ENCODE data around the gene ARHGEF10L.

ARHGEF10L gene

GRCh38 chr1:17684810-17685209 is 145.3 kb downstream of the ARHGEF10L start:
- DNase-seq, result no peak

GRCh38 chr1:17686258-17686657 is 146.8 kb downstream of the ARHGEF10L start:
- no peak for DNase-seq

- DNase-seq, result no peak
Measured at GRCh38 chr1:17687145-17687544, 147.6 kb downstream of the ARHGEF10L start.

- DNase-seq, result no peak
Measured at GRCh38 chr1:17688217-17688810, 148.8 kb downstream of the ARHGEF10L start.

GRCh38 chr1:17689011-17689410 is 149.5 kb downstream of the ARHGEF10L start:
- DNase-seq, result no peak

- no peak for DNase-seq
Measured at GRCh38 chr1:17690906-17691634, 151.6 kb downstream of the ARHGEF10L start.

- DNase-seq, result no peak
Measured at GRCh38 chr1:17692645-17693044, 153.1 kb downstream of the ARHGEF10L start.

GRCh38 chr1:17696417-17697301 is 157.2 kb downstream of the ARHGEF10L start:
- DNase-seq, result no peak

- DNase-seq, result no peak
Measured at GRCh38 chr1:17697458-17697857, 158.0 kb downstream of the ARHGEF10L start.

GRCh38 chr1:17699581-17699980 is 160.1 kb downstream of the ARHGEF10L start:
- DNase-seq, result no peak

GRCh38 chr1:17700945-17701810 is 161.7 kb downstream of the ARHGEF10L start:
- DNase-seq, result no peak

GRCh38 chr1:17704176-17704575 is 164.7 kb downstream of the ARHGEF10L start:
- no peak for DNase-seq

GRCh38 chr1:17706445-17706844 is 166.9 kb downstream of the ARHGEF10L start:
- no peak for DNase-seq

GRCh38 chr1:17709981-17710380 is 170.5 kb downstream of the ARHGEF10L start:
- no peak for DNase-seq

- DNase-seq, result no peak
Measured at GRCh38 chr1:17710889-17711576, 171.5 kb downstream of the ARHGEF10L start.

GRCh38 chr1:17711577-17711910 is 172.0 kb downstream of the ARHGEF10L start:
- DNase-seq, result no peak

- no peak for DNase-seq
Measured at GRCh38 chr1:17711941-17712340, 172.4 kb downstream of the ARHGEF10L start.

GRCh38 chr1:17713993-17714392 is 174.5 kb downstream of the ARHGEF10L start:
- DNase-seq, result no peak

GRCh38 chr1:17717594-17718535 is 178.4 kb downstream of the ARHGEF10L start:
- DNase-seq, result no peak

GRCh38 chr1:17719874-17720273 is 180.4 kb downstream of the ARHGEF10L start:
- DNase-seq, result no peak

- no peak for DNase-seq
Measured at GRCh38 chr1:17721444-17721843, 181.9 kb downstream of the ARHGEF10L start.

All from CD4-positive, alpha-beta T cell treated with Interleukin-15 for 1 hour (primary cell).